Omental fat pad (tissue), 4 donors: ENCODE data around the gene EID2B. TPM values are rescaled to one million over a fixed set of nuclear protein-coding genes. Genes with fewer than 3 reads are reported as not detected.

Source experiments
- ATAC-seq: fragments of 150-250 bp; one replicate; pipeline ENCODE4 v1.9.1; 2016; ENCODE audit warnings: mild to moderate bottlenecking, moderate library complexity; ENCODE audit not compliant: low FRiP score
- DNase-seq: peaks from one replicate; pipeline ENCODE4 v3.0.0-alpha.2; 2019; ENCODE audit warnings: low spot score
- CTCF ChIP-seq, 3 donors: fragments of 450-650 bp; IDR thresholded peaks; one replicate each; pipeline ENCODE4 v1.5.1; 2016 to 2017; ENCODE audit warnings: antibody characterized with exemption in 3 of 3, mild to moderate bottlenecking in 3 of 3, moderate library complexity in 2 of 3
- total RNA-seq, 4 donors: library from RNA; depleted of rRNA; stranded (reverse); fragments of >200 nt; gene quantifications; one replicate each; pipeline ENCODE4 v1.1.0, GENCODE V29; 2016

Gene EID2B
- total RNA-seq, 4 donors from 2014 or later: 1.8 to 4.4 (median 2.3) TPM

GRCh38 chr19:39508629-39509028 lies 24.0 kb downstream of the EID2B start:
- no peak for ATAC-seq
- no peak for DNase-seq
- TF ChIP-seq CTCF (IDR thresholded peaks at IDR 0.05): no peak

GRCh38 chr19:39507715-39508364 lies 24.8 kb downstream of the EID2B start:
- ATAC-seq (no peak), DNase-seq (no peak)
- no peak for TF ChIP-seq CTCF (IDR thresholded peaks at IDR 0.05)

DNA sequence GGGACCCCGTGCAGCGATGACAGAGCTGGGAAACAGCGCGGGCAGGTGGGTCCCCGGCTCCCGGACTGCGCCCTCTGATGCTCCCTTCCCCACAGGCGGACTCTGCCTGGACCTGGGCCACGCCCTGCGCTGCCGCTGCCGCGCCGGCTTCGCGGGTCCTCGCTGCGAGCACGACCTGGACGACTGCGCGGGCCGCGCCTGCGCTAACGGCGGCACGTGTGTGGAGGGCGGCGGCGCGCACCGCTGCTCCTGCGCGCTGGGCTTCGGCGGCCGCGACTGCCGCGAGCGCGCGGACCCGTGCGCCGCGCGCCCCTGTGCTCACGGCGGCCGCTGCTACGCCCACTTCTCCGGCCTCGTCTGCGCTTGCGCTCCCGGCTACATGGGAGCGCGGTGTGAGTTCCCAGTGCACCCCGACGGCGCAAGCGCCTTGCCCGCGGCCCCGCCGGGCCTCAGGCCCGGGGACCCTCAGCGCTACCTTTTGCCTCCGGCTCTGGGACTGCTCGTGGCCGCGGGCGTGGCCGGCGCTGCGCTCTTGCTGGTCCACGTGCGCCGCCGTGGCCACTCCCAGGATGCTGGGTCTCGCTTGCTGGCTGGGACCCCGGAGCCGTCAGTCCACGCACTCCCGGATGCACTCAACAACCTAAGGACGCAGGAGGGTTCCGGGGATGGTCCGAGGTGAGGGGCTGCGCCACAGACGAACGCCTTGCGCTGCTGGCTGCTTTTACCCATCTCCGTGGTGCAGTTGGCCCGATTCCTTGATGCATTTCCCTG lies 25.5 kb downstream of the EID2B start:
- DNase-seq (no peak), ATAC-seq (peak; percentile 50)
- no peak for TF ChIP-seq CTCF (IDR thresholded peaks at IDR 0.05)

DNA sequence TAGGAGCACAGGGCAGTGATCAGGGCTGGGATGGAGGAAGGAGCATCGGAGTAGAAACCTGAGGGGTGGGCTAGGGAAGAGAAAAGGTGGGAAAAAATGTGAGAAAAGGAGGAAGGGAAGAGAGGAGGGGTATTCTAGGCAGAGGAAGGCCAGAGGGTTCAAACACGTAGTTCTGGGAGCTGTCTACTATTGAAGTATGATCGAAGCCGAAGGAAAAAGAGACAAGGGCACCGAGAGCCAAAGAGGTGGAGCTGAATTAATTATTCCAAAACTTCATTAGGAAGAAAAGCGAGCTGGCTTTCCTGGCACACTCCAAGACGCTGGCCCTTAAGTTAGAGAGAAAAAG lies 26.1 kb downstream of the EID2B start:
- DNase-seq: no peak
- no peak for ATAC-seq
- TF ChIP-seq CTCF (IDR thresholded peaks at IDR 0.05): no peak

DNA sequence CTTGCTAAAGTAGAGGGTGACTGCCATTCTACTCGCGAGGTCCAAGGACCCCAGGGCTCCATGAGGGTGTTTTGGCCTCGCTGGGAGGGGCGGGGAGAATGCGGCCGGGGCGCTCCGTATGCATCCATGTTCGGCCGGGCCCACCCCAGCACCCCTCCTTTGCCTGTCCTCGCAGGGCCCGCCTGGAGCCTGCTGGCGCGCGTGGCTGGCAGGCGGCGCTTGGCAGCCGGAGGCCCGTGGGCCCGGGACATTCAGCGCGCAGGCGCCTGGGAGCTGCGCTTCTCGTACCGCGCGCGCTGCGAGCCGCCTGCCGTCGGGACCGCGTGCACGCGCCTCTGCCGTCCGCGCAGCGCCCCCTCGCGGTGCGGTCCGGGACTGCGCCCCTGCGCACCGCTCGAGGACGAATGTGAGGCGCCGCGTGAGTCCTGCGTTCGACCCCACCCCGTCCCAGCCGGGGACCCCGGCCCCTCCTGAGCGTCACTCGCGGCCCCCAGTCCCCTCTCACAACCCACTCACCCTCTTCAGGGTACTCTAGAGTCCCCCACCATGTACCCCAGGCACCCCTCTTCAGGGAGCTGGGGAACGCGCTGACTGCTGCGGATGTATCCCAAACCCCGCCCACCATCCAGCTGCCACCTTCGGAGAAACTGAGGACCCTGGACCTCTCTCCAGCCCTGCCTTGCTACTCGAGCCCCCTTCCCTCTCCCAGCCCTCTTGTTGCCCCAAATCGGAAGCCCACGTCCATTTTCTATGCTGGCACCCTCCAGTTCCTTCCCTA lies 29.8 kb downstream of the EID2B start:
- no peak for DNase-seq
- TF ChIP-seq CTCF (IDR thresholded peaks at IDR 0.05): peak in 1 of 3 donors; percentile 66
- ATAC-seq: no peak

DNA sequence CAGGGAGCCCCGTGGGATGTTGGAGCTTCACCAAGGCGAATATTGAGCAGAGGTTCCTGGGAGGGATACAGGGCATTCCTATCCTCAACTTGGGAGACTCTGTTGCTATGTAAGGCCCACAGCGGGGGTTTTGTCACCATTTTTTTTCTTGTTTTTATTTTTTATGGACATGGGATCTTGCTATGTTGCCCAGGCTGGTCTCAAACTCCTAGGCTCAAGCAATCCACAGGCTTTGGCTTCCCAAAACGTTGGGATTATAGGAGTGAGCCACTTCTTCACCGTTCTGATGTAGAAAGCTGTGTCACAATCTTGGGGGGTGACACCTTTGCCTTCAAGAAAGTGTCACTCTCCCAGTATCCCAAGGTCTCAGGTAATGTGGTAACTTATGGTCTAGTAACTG lies 31.3 kb downstream of the EID2B start:
- DNase-seq (no peak), ATAC-seq (no peak)
- no peak for TF ChIP-seq CTCF (IDR thresholded peaks at IDR 0.05)
